Hippocampal formation (tissue), 2 donors: ENCODE results near the gene KRTAP15-1.

Experiments used
- DNase-seq, 2 donors: peaks; one replicate each; lab custom pipeline; 2025; lab: John Stamatoyannopoulos, UW

KRTAP15-1 gene

DNA sequence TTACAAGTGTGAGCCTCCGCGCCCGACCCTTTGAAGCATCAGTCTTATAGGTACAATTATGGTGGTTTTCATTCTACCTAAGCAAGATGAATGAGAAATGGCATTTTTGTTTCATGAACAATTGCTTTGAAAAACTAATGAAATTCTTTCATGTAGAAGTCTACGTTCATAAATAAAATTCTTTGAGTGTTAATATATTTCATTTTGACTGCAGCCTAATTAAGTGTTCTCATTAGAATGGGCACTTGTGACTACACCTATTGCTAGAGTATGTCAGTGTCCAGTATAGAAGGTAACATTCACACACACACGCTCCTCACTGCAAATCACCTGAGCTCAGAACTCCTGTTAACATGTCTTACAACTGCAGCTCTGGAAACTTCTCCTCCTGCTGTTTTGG lies at the start of gene KRTAP15-1:
KRTAP15-1 (plus strand) TSS at position 301 of the 400 bp plus-strand sequence; CDS start at position 354, 53 bp downstream.
- DNase-seq = no peak

DNA sequence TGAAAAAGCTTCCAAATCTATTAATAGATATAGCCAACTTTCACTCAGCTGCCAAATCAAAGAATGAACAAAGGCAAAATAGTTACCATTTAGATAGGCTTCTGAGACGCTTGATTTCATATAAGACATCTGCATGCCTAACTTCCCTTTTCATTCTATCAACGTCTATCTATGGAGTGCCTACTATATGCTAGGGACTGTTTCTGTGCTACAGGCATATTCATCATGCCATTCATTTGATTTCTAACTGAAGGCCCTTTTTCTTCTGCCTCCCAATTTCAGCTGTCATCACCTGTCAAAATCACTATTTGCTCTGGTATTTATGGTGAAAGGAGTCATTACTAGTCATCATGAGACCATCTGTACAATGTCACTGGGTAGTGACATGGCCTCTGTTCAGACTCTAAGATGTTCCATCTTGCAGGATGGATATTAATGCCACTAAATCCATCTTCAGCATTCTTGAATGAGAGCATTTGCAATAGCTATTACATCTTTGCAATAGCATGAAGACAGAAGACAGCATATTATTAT lies 48.5 kb upstream of the KRTAP15-1 start:
- DNase-seq = no peak

DNA sequence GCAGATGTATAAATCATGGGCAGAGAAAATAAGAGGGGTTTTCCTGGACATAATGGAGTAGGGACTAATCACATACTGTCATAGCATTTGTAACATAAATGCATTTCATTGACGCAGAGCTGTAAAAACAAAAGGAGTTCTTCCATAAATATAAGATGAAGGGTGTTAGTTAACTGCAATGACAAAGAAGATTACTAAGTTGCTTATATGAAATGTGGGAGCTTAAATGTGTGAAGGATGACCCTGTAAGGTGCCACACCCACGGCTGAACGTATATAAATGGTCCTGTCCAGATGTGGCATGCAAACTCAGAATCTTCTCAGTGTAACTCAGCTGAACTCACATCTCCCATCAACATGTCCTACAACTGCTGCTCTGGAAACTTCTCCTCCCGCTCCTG lies 44.3 kb upstream of the KRTAP15-1 start, which contains the start of gene KRTAP13-1:
KRTAP13-1 (plus strand) TSS at position 301 of the 400 bp plus-strand sequence; CDS start at position 357, 56 bp downstream.
- no peak for DNase-seq

GRCh38 chr21:30408782-30409494 lies 31.1 kb upstream of the KRTAP15-1 start:
- DNase-seq = no peak

DNA sequence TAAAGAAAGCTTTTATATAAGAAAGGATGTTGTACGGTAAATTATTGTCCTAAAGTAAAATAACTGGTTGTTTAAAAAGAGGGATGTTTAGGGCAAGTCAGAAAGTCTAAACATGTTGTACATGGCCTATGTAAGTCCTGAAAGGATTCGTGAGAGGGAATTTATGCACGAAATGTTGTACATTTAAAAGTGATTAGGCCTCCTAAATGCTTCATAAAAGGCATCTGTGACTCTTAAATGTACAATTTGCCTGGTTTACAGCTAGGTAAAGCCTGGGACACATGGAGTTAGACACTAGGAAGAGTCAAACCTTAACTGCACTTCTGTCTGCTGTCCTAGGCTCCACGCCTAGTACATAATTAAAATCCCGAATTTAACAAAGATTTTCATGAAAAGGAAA lies 24.1 kb upstream of the KRTAP15-1 start:
- DNase-seq = no peak

- no peak for DNase-seq
These were observed 14.2 kb upstream of the KRTAP15-1 start, which contains the start of gene KRTAP13-3 for GRCh38 chr21:30425826-30426225. Gene KRTAP13-3 (minus strand): TSS chr21:30425926. CDS start chr21:30425912, 14 bp downstream.

DNA sequence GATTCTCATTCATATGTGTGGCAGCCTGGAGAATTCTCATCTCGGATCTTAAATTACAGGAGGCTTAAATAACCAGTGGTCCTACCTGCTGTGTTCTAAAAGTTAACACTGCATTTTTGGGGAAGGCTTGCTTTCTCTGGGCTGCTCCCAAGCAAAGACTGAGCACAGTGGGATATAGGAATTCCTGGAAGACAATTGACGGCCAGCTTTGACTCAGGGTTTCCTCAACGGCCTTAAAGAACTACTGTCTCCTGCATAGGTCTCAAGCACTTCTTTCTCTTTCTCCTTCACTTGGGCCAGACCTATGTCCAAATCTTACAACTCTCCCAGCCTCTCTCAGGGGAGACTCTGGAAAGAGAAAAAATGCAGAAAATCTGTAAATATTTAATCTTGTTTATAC lies 13.3 kb upstream of the KRTAP15-1 start:
- DNase-seq = no peak

- no peak for DNase-seq
These were observed 9.9 kb upstream of the KRTAP15-1 start, which contains the start of gene KRTAP13-4 for GRCh38 chr21:30430170-30430655. Gene KRTAP13-4 (plus strand): TSS chr21:30430220. CDS start chr21:30430276, 56 bp downstream.

GRCh38 chr21:30434033-30434631 lies 5.9 kb upstream of the KRTAP15-1 start:
- DNase-seq = no peak

DNA sequence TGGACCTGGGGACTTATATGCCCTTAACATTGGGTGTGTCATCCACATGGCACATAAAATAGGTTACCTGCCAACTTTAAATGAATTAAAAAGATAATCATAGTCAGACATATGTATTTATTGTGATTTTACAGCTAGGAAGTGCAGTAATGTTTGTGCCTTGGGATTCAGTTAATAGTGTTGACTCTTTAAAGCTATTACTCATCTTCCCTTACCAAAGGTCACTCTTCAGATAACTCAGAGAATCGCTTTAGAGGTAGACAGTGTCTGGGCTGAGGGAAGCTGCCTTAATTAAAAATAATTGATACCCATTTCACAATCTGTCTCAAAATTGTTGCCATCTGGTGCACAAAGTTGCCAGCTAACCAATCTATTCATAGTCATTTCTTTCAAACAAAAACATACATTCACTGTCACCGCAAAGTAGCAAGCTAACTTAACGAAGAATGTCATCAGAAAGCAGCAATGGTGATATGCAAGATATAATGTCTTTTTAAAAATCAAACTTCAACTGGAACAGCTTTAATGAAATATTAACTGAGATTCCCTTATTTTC lies 3.0 kb upstream of the KRTAP15-1 start:
- no peak for DNase-seq

DNA sequence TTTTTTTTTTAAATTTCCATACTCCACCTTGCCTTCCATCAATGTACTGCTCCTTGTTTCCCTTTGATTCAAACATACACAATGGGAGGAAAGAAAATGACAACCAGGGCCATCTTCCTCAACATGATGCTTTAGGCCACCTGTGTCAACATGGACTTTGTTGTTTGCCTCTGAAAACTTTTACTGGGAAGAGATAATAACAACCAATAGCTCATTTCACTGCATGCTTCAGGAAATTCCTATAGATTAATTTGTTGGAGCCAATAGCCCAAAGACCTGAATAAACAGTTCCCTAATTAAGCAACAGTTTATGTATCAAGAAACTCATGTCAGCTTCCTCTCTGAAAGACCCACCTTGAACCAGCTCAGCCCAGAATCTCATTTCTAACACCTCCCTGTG lies 3.2 kb downstream of the KRTAP15-1 start:
- no peak for DNase-seq

GRCh38 chr21:30444204-30444603 lies 4.1 kb downstream of the KRTAP15-1 start:
- no peak for DNase-seq

DNA sequence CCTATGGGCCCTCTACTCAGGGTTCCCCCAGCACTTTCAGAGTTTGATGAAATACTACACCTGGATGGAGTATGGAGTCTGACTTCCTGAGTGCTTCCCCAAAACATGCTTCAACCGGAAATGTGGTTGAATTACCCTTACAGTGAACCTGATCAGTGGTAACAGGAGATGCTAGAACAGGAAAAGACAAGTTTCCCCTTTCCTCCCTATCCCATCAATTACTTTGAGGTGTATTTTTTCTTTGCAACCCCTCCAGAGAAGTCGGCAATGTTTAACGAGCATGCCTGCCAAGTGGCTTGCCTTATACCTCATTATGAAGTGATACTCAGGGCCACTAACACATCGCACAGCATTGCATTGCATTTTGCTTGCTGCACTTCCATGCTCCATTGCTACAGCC lies 7.0 kb downstream of the KRTAP15-1 start:
- no peak for DNase-seq

DNA sequence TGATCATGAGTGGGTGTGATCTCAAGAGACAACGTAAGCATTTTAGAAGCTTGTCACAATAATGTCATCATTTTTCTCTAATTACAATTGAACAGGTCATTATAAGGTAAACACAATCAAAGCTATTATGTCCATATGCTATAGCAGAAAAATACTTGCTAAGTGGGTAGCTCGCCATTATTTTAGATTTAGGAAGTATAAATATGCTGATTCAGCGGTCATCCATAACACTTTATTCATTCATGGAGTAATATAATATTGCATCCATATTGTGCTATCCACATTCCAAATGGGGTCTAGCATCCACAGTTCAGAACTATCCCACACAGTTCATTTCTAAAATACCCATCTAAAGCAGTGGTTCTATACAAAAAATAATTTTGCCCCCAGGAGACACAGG lies 8.4 kb downstream of the KRTAP15-1 start:
- no peak for DNase-seq

GRCh38 chr21:30463713-30464112 lies 23.6 kb downstream of the KRTAP15-1 start:
- DNase-seq = no peak

- no peak for DNase-seq
These were observed 29.0 kb downstream of the KRTAP15-1 start for GRCh38 chr21:30468900-30469714.

DNA sequence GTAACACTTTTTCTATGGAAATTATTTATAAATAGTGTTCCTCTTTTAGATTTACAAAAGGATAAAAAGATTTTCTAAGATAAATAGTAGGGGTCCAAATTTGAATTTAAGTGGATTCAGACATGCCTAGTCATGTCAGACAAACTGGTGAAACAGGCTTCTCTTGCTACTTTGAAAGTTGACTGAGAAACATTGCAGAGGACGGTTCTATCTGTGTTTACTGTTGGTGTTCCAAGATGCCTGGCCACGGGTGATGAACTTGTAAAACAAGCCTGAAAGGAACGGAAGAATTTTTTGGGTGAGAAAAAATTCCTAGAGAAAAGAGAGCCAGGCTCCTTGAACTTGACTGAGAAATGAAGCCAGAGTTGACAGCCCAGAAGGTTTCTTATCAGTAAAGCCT lies 37.9 kb downstream of the KRTAP15-1 start:
- no peak for DNase-seq

DNA sequence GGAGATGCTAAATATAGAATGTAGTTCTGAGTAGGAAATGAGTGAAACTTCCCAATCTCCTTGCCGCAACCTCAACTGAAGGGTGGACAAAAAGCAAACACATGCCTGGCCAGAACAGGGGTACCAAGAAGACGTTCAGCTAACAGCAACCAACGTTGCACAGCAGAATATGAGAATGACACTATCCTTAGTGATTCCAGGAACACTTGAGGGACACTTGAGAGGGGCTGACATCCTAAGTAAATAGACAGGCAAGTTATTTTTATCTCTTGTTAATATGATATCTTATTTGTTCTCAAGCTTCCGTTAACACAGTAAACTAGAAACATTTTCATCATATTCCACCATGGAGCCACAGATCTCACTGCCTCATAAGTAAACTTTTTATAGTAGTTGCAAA lies 39.2 kb downstream of the KRTAP15-1 start:
- no peak for DNase-seq

GRCh38 chr21:30480145-30480544 lies 40.1 kb downstream of the KRTAP15-1 start, which contains the start of gene KRTAP19-1:
Gene KRTAP19-1 (minus strand): TSS chr21:30480367. CDS start chr21:30480317, 50 bp downstream.
- DNase-seq = no peak

GRCh38 chr21:30482130-30482529 lies 42.1 kb downstream of the KRTAP15-1 start:
- DNase-seq = no peak

DNA sequence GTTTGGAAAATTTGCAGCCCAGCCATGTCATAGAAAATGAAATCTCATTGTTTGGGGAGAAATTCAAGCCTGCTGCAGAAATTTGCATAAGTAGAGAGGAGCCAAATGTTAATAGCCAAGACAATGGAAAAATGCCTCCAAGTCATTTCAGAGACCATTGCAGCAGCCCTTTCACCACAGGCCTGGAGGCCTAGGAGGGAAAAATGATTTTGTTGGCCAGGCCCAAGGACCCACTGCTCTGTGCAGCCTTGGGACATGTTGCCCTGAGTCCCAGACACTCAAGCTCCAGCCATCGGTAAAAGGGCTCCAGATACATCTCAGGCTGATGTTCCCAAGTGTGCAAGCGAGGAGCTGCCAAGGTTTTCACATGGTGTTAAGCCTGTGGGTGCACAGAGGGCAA lies 46.1 kb downstream of the KRTAP15-1 start:
- no peak for DNase-seq

- DNase-seq = no peak
These were observed 47.3 kb downstream of the KRTAP15-1 start, which contains the start of gene KRTAP19-2 for GRCh38 chr21:30487336-30487735. Gene KRTAP19-2 (minus strand): TSS chr21:30487436. CDS start chr21:30487348, 88 bp downstream.
